Cardiac fibroblast (primary cell): Measurements from ENCODE around the gene ZMYND12.

Experiments used
- DNase-seq, 2 donors: peaks; one replicate each; pipeline versions ENCODE4 v3.0.0 to v3.0.0-alpha.2; 2010; ENCODE audit warnings: low read depth in 2 of 2
- H3K4me3 ChIP-seq, 2 donors: replicated peaks in 1 of 2; 1 replicate in 1 of 2; 2 replicates in 1 of 2; pipeline ENCODE4 v1.5.1; 2011; ENCODE audit warnings: low read depth in 2 of 2, low read length in 2 of 2, mild to moderate bottlenecking in 2 of 2, moderate library complexity in 1 of 2
- TF ChIP-seq, protein P1 (sequence below): IDR thresholded peaks from one replicate; pipeline ENCODE4 v1.5.1; 2011; ENCODE audit warnings: low read depth, mild to moderate bottlenecking, low read length, inconsistent platforms

The ZMYND12 gene

DNA sequence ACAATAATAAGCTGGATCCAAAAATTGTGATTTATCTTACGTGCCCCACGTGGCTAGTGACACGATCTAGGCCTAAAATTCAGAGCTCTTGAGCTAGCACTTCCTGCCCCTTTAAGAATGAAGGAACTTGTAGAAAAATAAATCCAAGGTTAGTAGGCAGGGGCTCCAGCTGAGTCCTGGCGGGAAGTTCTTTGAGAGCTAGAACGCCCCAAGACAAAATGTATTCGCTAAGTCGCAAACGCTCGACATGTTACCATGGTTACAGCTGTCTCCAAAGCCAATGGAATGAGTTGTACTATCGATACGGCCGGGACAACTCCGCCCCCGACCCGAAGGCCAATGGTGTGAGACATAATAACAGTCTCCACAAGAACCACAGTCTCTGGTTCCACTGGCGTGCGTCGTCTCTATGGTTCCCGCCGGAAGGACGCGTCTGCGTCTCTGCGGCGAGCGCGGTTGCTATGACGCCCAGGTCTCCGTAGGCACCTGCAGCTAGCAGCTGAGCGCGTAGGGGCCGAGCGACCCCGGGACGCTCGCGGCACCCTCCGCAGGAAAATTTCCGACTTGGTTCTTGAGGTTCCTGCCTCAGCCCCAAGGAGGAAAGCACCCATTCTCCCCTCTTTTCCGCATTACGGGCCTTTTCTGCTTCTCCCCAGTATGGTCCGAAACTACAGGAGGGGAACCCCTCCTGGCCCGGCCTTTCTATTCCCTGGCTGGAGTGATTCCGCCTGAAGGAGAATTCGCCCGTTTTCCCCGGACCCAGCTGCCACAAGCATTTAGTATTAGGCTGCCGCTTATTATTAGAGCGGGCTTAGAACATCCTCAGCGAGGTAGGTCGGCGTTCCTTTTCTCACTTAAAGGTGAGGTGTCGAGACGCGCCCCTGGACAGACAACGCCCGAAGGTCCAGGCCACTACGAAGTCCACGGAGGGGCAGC lies 7.3 kb upstream of the ZMYND12 start, which contains the start of gene CCDC30:
Gene CCDC30 (plus strand): TSS at position 459 of the 936 bp plus-strand sequence. CDS start 17,266 bp downstream, outside the sequence.
- TF ChIP-seq, protein P1, sequence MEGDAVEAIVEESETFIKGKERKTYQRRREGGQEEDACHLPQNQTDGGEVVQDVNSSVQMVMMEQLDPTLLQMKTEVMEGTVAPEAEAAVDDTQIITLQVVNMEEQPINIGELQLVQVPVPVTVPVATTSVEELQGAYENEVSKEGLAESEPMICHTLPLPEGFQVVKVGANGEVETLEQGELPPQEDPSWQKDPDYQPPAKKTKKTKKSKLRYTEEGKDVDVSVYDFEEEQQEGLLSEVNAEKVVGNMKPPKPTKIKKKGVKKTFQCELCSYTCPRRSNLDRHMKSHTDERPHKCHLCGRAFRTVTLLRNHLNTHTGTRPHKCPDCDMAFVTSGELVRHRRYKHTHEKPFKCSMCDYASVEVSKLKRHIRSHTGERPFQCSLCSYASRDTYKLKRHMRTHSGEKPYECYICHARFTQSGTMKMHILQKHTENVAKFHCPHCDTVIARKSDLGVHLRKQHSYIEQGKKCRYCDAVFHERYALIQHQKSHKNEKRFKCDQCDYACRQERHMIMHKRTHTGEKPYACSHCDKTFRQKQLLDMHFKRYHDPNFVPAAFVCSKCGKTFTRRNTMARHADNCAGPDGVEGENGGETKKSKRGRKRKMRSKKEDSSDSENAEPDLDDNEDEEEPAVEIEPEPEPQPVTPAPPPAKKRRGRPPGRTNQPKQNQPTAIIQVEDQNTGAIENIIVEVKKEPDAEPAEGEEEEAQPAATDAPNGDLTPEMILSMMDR = no peak
- peak; percentile 98 to 99 for DNase-seq
- H3K4me3 ChIP-seq = peak within 1 kb of the TSS; percentile 77

DNA sequence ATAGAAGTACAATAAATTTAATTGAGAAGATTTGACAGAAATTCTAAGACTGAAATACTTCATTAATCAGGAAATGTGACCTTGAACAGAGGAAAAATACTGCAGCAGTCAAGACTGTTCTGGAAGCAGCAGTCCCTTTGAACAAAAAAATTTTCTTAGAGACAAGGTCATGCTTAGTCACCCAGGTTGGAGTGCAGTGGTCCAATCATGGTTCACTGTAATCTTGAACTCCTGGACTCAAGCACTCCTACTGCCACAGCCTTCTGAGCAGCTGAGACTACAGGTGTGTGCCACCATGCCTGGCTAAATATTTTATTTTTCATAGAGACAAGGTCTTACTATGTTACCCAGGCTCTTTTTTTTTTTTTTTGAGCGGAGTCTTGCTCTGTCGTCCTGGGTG lies 5.4 kb upstream of the ZMYND12 start:
- no peak overlapping the region for H3K4me3 ChIP-seq
- DNase-seq = no peak
- TF ChIP-seq, protein P1 = no peak

DNA sequence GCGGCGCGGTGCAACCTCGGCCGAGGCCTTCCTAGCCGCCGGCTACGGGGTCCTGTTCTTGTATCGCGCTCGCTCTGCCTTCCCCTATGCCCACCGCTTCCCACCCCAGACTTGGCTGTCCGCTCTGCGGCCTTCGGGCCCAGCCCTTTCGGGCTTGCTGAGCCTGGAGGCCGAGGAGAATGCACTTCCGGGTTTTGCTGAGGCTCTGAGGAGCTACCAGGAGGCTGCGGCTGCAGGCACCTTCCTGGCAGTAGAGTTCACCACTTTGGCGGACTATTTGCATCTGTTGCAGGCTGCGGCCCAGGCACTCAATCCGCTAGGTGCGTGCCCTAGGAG lies 900 bp upstream of the ZMYND12 start:
- peak; percentile 68 to 72 for DNase-seq
- TF ChIP-seq, protein P1 = no peak
- peak overlapping the region; percentile 71 to 73 for H3K4me3 ChIP-seq

DNA sequence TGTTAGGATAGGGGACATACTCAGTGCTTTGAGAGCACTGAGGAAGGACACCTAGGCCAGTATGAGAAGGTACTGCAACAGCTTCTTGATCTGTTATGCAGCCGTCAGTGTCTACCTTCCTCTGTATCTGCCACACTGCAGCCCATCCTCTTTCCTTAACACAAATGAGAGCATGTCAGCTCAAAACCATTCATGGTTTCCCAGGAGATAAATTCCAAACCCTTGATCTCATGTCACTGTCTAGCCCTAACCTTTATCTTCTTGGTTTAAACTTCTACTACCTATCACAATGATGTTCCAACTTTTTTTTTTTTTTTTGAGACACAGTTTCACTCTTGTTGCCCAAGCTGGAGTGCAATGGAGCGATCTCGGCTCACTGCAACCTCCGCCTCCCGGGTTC lies 1.4 kb downstream of the ZMYND12 start:
- TF ChIP-seq, protein P1 = no peak
- no peak for DNase-seq
- no peak overlapping the region for H3K4me3 ChIP-seq

DNA sequence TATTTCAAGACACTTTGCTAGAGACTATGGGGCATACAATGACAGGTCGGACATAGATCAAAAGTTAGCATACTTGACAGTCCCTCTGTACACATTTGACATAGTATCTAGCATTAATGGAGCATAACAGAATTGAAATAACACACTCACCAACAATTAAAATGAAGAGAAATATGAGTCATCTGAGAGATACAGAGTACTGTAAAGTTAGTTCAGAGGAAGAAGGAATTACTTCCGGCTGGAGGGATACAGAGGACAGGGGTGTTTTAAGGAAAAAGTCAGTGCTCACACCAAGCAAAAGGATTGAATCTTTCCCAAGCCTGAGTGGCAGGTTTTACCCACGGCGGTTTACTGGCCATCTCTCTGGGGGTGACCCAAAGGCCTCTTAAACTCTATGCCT lies 2.4 kb downstream of the ZMYND12 start:
- DNase-seq = no peak
- TF ChIP-seq, protein P1 = no peak
- no peak overlapping the region for H3K4me3 ChIP-seq

DNA sequence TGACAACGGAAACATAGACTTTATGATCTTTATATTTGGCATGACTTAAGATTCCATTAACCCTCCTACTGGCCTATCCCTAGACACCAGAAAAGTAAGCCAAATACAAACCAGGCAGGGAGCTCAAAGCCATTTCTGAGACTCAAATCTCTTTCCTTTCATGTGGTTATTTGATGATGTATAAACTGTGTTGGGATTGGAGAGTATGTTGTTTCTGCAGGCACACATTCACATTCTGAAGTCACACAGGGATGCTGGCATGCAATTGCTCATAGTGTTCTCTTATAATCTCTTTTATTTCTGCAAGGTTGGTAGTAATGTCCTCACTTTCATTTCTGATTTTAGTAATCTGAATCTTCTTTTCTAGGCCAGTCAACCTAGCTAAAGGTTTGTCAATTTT lies 5.8 kb downstream of the ZMYND12 start:
- DNase-seq = no peak
- H3K4me3 ChIP-seq = no peak overlapping the region
- TF ChIP-seq, protein P1 = no peak

DNA sequence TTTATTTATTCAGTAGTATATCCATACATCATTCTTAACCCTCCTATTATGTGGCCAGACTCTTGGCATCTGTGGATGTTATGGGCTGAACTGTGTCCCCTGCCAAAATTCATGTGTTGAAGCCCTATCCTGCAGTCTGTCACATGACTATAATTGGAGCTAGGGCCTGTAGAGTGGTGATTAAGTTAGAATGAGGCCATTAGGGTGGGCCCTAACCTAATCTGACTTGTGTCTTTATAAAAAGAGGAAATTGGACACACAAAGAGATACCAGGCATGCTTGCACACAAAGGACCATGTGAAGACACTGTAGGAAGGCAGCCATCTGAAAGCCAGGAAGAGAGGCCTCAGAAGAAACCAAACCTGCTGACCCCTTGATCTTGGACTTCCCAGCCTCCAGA lies 6.6 kb downstream of the ZMYND12 start:
- DNase-seq = no peak
- TF ChIP-seq, protein P1 = no peak

More for the DNA sequence above, 6.6 kb downstream of the ZMYND12 start:
- no peak overlapping the region for H3K4me3 ChIP-seq
